ENCODE measurements around the gene COL4A1.

Gene COL4A1

DNA sequence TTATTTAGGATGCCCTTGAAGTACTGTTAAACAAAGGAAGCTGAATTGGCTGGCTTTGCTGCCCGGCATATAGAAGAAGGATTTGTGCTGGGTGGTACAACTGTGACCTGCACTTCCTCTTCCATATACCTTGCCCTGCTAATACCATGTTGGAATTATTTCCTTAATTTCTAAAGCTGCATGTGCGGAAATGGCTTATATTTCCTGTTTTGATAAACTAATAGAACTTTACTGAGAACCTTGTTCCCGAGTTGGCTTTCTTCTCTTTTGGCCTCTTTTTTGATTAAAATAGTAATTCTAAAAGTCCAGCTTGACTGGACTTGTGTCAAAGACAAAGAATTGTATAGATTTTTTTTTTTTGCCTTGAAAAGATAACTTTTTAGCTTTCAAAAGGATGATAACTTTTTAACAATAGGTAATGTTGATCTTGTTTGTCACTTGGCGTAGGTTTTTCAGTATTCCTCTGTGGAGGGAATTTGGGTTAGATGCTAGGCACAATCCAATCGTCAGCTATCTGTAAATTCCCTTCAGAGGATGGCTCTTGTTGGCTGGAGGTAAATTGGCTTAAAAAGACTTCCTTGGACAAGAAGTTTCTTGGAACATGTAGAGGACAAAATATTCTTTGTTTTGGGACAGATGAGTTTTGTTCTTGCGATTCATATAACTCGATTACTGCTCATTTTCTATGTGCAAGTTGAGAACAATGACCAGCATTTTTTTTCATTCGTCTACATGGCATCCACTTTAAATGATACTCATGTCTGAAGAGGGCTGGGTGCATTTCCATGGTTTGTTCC lies 41.5 kb upstream of the COL4A1 start:
- Histone ChIP-seq H3K4me1 (peaks cover 6 to 98% (median 55%) of the 10 kb centered on the region in 4 donors), H3K27me3 (no peaks in the 10 kb centered on the region), H3K4me3 (no peak overlapping the region), H3K27ac (peak overlapping the region; percentile 92 to 93), H3K36me3 (no peaks in the 10 kb centered on the region), H3K9me3 (no peaks in the 10 kb centered on the region)
- intact Hi-C loops (cut with DNase I; ENCODE audit: low total_unique reads): loop anchor here (5.0 kb wide), 1 partner anchor 64 kb away; no protein-coding TSS in a partner anchor
- no peak for DNase-seq
- TF ChIP-seq, protein P1, sequence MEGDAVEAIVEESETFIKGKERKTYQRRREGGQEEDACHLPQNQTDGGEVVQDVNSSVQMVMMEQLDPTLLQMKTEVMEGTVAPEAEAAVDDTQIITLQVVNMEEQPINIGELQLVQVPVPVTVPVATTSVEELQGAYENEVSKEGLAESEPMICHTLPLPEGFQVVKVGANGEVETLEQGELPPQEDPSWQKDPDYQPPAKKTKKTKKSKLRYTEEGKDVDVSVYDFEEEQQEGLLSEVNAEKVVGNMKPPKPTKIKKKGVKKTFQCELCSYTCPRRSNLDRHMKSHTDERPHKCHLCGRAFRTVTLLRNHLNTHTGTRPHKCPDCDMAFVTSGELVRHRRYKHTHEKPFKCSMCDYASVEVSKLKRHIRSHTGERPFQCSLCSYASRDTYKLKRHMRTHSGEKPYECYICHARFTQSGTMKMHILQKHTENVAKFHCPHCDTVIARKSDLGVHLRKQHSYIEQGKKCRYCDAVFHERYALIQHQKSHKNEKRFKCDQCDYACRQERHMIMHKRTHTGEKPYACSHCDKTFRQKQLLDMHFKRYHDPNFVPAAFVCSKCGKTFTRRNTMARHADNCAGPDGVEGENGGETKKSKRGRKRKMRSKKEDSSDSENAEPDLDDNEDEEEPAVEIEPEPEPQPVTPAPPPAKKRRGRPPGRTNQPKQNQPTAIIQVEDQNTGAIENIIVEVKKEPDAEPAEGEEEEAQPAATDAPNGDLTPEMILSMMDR (IDR thresholded peaks at IDR 0.05): no peak

- intact Hi-C loops (cut with DNase I; ENCODE audit: low total_unique reads): loop anchor here (5.0 kb wide), 1 partner anchor 65 kb away; no protein-coding TSS in a partner anchor
- Histone ChIP-seq H3K27me3 (no peaks in the 10 kb centered on the region), H3K27ac (peak overlapping the region; percentile 92 to 93), H3K4me3 (no peak overlapping the region), H3K36me3 (no peaks in the 10 kb centered on the region), H3K9me3 (no peaks in the 10 kb centered on the region), H3K4me1 (peaks cover 6 to 98% (median 55%) of the 10 kb centered on the region in 4 donors)
- peak; percentile 82 to 92 for DNase-seq
- TF ChIP-seq, protein P1 (IDR thresholded peaks at IDR 0.05): no peak
Measured at GRCh38 chr13:110347535-110348308, 40.8 kb upstream of the COL4A1 start.

- Histone ChIP-seq H3K27me3 (no peaks in the 10 kb centered on the region), H3K27ac (peak overlapping the region; percentile 92 to 93), H3K36me3 (no peaks in the 10 kb centered on the region), H3K4me3 (no peak overlapping the region), H3K9me3 (no peaks in the 10 kb centered on the region), H3K4me1 (peaks cover 6 to 98% (median 57%) of the 10 kb centered on the region in 4 donors)
- TF ChIP-seq, protein P1 (IDR thresholded peaks at IDR 0.05): no peak
- intact Hi-C loops (cut with DNase I; ENCODE audit: low total_unique reads): loop anchor here (5.0 kb wide), 1 partner anchor 65 kb away; no protein-coding TSS in a partner anchor
- no peak for DNase-seq
Measured at GRCh38 chr13:110347088-110347487, 40.1 kb upstream of the COL4A1 start.

DNA sequence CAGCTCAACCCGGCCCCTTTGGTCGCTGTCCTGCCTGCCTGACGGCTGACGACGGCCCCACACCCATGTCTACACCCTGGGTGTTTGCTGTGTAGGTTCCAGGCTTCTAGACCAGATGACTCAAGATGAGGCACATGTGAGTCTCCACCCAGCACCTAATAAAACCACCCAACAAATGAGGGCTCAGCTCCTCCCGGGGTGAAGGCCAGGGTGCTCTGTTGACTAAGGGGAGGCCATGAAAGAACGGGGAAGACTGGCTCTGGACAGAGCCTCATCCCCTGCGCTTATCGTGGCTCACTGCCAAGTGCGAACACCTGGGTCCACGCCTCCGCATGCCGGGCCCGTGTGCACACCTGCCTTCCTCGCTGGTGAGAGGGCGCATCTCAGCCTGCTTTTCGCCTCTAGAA lies 39.7 kb upstream of the COL4A1 start:
- Histone ChIP-seq H3K27ac (peak overlapping the region; percentile 92 to 93), H3K36me3 (no peaks in the 10 kb centered on the region), H3K4me3 (no peak overlapping the region), H3K9me3 (no peaks in the 10 kb centered on the region), H3K27me3 (no peaks in the 10 kb centered on the region), H3K4me1 (peaks cover 6 to 98% (median 61%) of the 10 kb centered on the region in 4 donors)
- TF ChIP-seq, protein P1 (IDR thresholded peaks at IDR 0.05): no peak
- intact Hi-C loops (cut with DNase I; ENCODE audit: low total_unique reads): loop anchor here (5.0 kb wide), 1 partner anchor 66 kb away; no protein-coding TSS in a partner anchor
- DNase-seq: peak in 1 of 2 donors; percentile 64

GRCh38 chr13:110345701-110346100 lies 38.7 kb upstream of the COL4A1 start:
- Histone ChIP-seq H3K4me3 (no peak overlapping the region), H3K36me3 (no peaks in the 10 kb centered on the region), H3K27me3 (no peaks in the 10 kb centered on the region), H3K9me3 (no peaks in the 10 kb centered on the region), H3K27ac (peak overlapping the region; percentile 92 to 93), H3K4me1 (peaks cover 13 to 98% (median 65%) of the 10 kb centered on the region in 4 donors)
- DNase-seq: peak in 1 of 2 donors; percentile 52
- intact Hi-C loops (cut with DNase I; ENCODE audit: low total_unique reads): loop anchor here (5.0 kb wide), 1 partner anchor 67 kb away; no protein-coding TSS in a partner anchor
- TF ChIP-seq, protein P1 (IDR thresholded peaks at IDR 0.05): no peak

All from tibial artery (tissue), 4 donors.